Loucy (cell line): ENCODE data around the gene PLCL2.

ENCODE experiments used
- H2AFZ ChIP-seq: fragments of 200-600 bp; sonication (generic); 2 replicates; pipeline ENCODE4 v1.6.0; 2016; ENCODE audit warnings: antibody characterized with exemption, mild to moderate bottlenecking, low read length, moderate library complexity
- H3F3A ChIP-seq: fragments of 200-600 bp; 2 replicates; pipeline ENCODE4 v1.6.0; 2016; ENCODE audit warnings: antibody characterized with exemption, low read depth, mild to moderate bottlenecking
- H3K27me3 ChIP-seq: fragments of 200-600 bp; sonication (generic); 2 replicates; pipeline ENCODE4 v1.6.1; 2014; ENCODE audit warnings: low read length, mild to moderate bottlenecking; ENCODE audit not compliant: insufficient read depth, poor library complexity, severe bottlenecking
- H3K36me3 ChIP-seq: fragments of 200-600 bp; sonication (generic); 2 replicates; pipeline ENCODE4 v1.6.1; 2016; ENCODE audit warnings: low read length; ENCODE audit not compliant: insufficient read depth
- H3K4me1 ChIP-seq: fragments of 200-600 bp; sonication (generic); 2 replicates; pipeline ENCODE4 v1.5.1; 2014; ENCODE audit warnings: low read length, mild to moderate bottlenecking; ENCODE audit not compliant: insufficient read depth, poor library complexity, severe bottlenecking
- H3K4me2 ChIP-seq: fragments of 200-600 bp; sonication (generic); 2 replicates; pipeline ENCODE4 v1.6.0; 2014; ENCODE audit warnings: antibody characterized with exemption, low read length, low read depth, mild to moderate bottlenecking; ENCODE audit not compliant: poor library complexity, severe bottlenecking
- H3K4me3 ChIP-seq: fragments of 200-600 bp; sonication (generic); 2 replicates; pipeline ENCODE4 v1.5.1; 2014; ENCODE audit warnings: low read length, mild to moderate bottlenecking, mixed read lengths; ENCODE audit not compliant: poor library complexity, severe bottlenecking
- H3K79me2 ChIP-seq: fragments of 200-600 bp; sonication (generic); 2 replicates; pipeline ENCODE4 v1.6.1; 2014; ENCODE audit warnings: low read length; ENCODE audit not compliant: insufficient read depth
- H3K9ac ChIP-seq: fragments of 200-600 bp; sonication (generic); 2 replicates; pipeline ENCODE4 v1.6.0; 2014; ENCODE audit warnings: mild to moderate bottlenecking, low read depth, low read length, moderate library complexity; ENCODE audit not compliant: poor library complexity, severe bottlenecking
- H3K9me2 ChIP-seq: fragments of 200-600 bp; sonication (generic); replicated peaks from 2 replicates; pipeline ENCODE4 v1.6.1; 2016; ENCODE audit warnings: low read depth, low read length, mixed read lengths
- H3K9me3 ChIP-seq: fragments of 200-600 bp; sonication (generic); 2 replicates; pipeline ENCODE4 v1.6.1; 2014; ENCODE audit warnings: mild to moderate bottlenecking, antibody characterized with exemption, low read length, low read depth; ENCODE audit not compliant: insufficient read depth
- H4K20me1 ChIP-seq: fragments of 200-600 bp; sonication (generic); 2 replicates; pipeline ENCODE4 v1.6.0; 2014; ENCODE audit warnings: antibody characterized with exemption, low read length, mild to moderate bottlenecking; ENCODE audit not compliant: insufficient read depth, poor library complexity, severe bottlenecking
- CTCF ChIP-seq: fragments of 200-600 bp; sonication (generic); conservative IDR thresholded peaks from 2 replicates; pipeline ENCODE4 v1.5.1; 2014; ENCODE audit warnings: mild to moderate bottlenecking, antibody characterized with exemption, low read length
- EZH2phosphoT487 ChIP-seq: fragments of 200-600 bp; IDR thresholded peaks from 2 replicates; pipeline ENCODE4 v1.6.1; 2018; ENCODE audit warnings: antibody characterized with exemption, mild to moderate bottlenecking, moderate library complexity, borderline replicate concordance

PLCL2 gene

GRCh38 chr3:16982460-16982859 is 97.7 kb downstream of the PLCL2 start:
- Histone ChIP-seq H3K4me3 (no peak overlapping the region), H3K4me1 (no peaks in the 10 kb centered on the region), H3K79me2 (peaks cover 4% of the 10 kb centered on the region; the same call in 1 of the 2 replicates), H3K9me3 (no peaks in the 10 kb centered on the region), H3F3A (no peaks in the 10 kb centered on the region), H4K20me1 (no peaks in the 10 kb centered on the region), H3K36me3 (no peaks in the 10 kb centered on the region), H2AFZ (no peak overlapping the region), H3K9ac (no peak overlapping the region), H3K9me2 (no peaks in the 10 kb centered on the region), H3K27me3 (no peaks in the 10 kb centered on the region), H3K4me2 (no peak overlapping the region)
- TF ChIP-seq CTCF (no peak), EZH2phosphoT487 (no peak)

- Histone ChIP-seq H4K20me1 (no peaks in the 10 kb centered on the region), H3K79me2 (peaks cover 4% of the 10 kb centered on the region; the same call in 1 of the 2 replicates), H3K9ac (no peak overlapping the region), H3K9me2 (no peaks in the 10 kb centered on the region), H3K9me3 (no peaks in the 10 kb centered on the region), H3F3A (peaks cover 3% of the 10 kb centered on the region; the same call in 1 of the 2 replicates), H3K4me1 (peaks cover 8% of the 10 kb centered on the region), H3K4me2 (no peak overlapping the region), H3K4me3 (no peak overlapping the region), H3K27me3 (no peaks in the 10 kb centered on the region), H3K36me3 (no peaks in the 10 kb centered on the region), H2AFZ (no peak overlapping the region)
- TF ChIP-seq EZH2phosphoT487 (no peak), CTCF (no peak)
Observed at GRCh38 chr3:16985608-16986007, 100.9 kb downstream of the PLCL2 start.

GRCh38 chr3:16987141-16987540 is 102.4 kb downstream of the PLCL2 start:
- Histone ChIP-seq H3K9me2 (no peaks in the 10 kb centered on the region), H3K9ac (no peak overlapping the region), H3K79me2 (peaks cover 4% of the 10 kb centered on the region; the same call in 1 of the 2 replicates), H4K20me1 (no peaks in the 10 kb centered on the region), H3F3A (peaks cover 3% of the 10 kb centered on the region; the same call in 1 of the 2 replicates), H2AFZ (no peak overlapping the region), H3K4me3 (no peak overlapping the region), H3K9me3 (no peaks in the 10 kb centered on the region), H3K36me3 (no peaks in the 10 kb centered on the region), H3K4me1 (peaks cover 8% of the 10 kb centered on the region), H3K27me3 (no peaks in the 10 kb centered on the region), H3K4me2 (no peak overlapping the region)
- TF ChIP-seq EZH2phosphoT487 (no peak), CTCF (no peak)
